Skeletal muscle cell (primary cell): ENCODE data around the gene PGGHG.

Source experiments
- DNase-seq: peaks from one replicate; pipeline ENCODE4 v3.0.0-alpha.2; 2010; ENCODE audit warnings: low read depth
- H3K4me3 ChIP-seq: 2 replicates; pipeline ENCODE4 v1.5.1; 2011; ENCODE audit warnings: low read depth, mild to moderate bottlenecking, control low read depth, low read length, moderate library complexity

PGGHG gene

DNA sequence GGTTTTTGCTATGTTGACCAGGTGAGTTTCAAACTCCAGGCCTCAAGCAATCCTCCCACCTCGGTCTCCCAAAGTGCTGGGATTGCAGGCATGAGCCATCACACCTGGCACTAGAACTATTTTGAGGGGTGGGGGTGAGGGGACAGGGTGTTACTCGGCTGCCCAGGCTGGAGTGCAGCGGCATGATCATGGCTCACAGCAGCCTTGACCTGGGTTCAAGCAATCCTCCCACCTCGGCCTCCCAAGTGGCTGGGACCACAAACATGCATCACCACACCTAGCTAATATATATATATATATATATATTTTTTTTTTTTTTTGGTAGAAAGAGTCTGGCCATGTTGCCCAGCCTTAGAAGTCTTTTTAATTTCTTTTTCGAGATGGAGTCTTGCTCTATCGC, 48.8 kb downstream of the PGGHG start:
- no peak for DNase-seq
- H3K4me3 ChIP-seq, result no peak overlapping the region

DNA sequence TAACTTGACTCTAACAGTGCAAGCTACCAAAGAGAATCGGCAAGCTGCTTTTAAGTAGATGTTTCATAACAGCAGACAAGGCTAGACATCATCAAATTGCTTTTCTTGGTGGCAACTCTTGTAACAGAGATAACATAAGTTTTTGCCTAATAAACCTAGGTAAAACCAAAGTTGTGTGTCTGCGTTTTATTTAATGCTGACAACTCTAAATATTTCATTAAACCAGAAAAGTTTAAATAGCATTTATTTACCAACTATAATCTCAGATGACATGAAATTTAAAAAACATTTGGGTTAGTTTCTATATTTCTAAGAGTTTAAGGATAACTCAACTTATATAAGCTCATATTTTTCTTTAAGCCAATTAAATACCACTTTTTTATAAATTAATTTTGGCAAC, 51.0 kb downstream of the PGGHG start:
- DNase-seq, result no peak
- no peak overlapping the region for H3K4me3 ChIP-seq

GRCh38 chr11:340539-341512, 51.9 kb downstream of the PGGHG start:
- DNase-seq, result no peak
- H3K4me3 ChIP-seq, result no peak overlapping the region

GRCh38 chr11:342328-342727, 53.4 kb downstream of the PGGHG start:
- H3K4me3 ChIP-seq, result no peak overlapping the region
- DNase-seq, result no peak

DNA sequence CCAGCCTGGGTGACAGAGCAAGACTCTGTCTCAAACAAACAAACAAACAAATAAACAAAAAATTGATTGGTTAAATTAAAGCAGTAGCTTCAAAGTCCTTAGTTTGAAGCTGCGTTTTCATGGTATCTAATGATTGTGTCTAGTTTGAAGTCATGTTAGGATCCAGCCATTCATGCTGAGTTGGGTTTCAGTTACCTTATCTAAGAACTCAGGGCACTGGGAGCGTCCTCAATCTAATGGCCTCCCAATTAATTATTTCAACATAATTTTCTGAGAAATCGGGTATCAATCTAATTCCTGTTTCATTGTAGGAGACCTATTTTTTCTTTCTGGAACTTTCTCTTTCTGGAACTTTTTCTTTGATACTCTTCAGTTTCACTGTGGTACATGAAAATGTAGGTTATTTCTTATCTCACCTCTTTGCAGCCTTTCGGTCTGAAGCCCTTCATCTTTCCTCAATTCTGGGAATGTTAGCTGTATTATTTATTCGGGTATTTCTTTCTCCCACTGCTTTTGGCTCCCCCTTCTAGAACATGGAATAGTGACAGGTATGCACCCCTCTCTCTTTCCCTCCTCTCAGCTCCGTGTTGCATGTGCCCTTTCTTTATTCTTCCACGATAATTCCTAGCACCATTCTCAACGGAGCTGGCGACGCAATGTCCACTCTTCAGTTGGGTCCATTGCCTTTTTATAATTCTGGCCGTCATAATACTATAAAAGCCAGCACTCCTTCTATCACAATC, 56.1 kb downstream of the PGGHG start:
- DNase-seq, result no peak
- H3K4me3 ChIP-seq, result no peak overlapping the region
